ENCODE measurements around the gene BPIFA2. TPM values are rescaled to one million over a fixed set of nuclear protein-coding genes. Genes with fewer than 3 reads are reported as not detected.

BPIFA2 gene
- total RNA-seq, 2 donors from 2014 or later: not detected

GRCh38 chr20:33147299-33147698, 20.7 kb upstream of the BPIFA2 start:
- no peaks in the 10 kb centered on the region for H3K27me3 ChIP-seq
- intact Hi-C loops (cut with DNase I): no loop called here

GRCh38 chr20:33148040-33148439, 19.9 kb upstream of the BPIFA2 start:
- Histone ChIP-seq H3K4me1 (no peaks in the 10 kb centered on the region), H3K9me3 (no peaks in the 10 kb centered on the region), H3K27ac (no peak overlapping the region), H3K4me3 (no peak overlapping the region), H3K36me3 (no peaks in the 10 kb centered on the region), H3K9ac (ENCODE audit: low read depth in 2 of 2, low read length in 2 of 2) (no peak overlapping the region), H3K27me3 (no peaks in the 10 kb centered on the region)
- no peak for DNase-seq
- intact Hi-C loops (cut with DNase I): no loop called here
- TF ChIP-seq CTCF (IDR thresholded peaks at IDR 0.05): no peak

More at GRCh38 chr20:33147299-33147698, 20.7 kb upstream of the BPIFA2 start:
- no peaks in the 10 kb centered on the region for H3K9me3 ChIP-seq
- no peaks in the 10 kb centered on the region for H3K36me3 ChIP-seq
- H3K4me1 ChIP-seq: no peaks in the 10 kb centered on the region
- no peak overlapping the region for H3K4me3 ChIP-seq
- H3K27ac ChIP-seq: no peak overlapping the region
- no peak for TF ChIP-seq CTCF (IDR thresholded peaks at IDR 0.05)
- DNase-seq: no peak
- H3K9ac ChIP-seq (ENCODE audit: low read depth in 2 of 2, low read length in 2 of 2): no peak overlapping the region

- Histone ChIP-seq H3K4me3 (no peak overlapping the region), H3K9ac (ENCODE audit: low read depth in 2 of 2, low read length in 2 of 2) (no peak overlapping the region), H3K27me3 (no peaks in the 10 kb centered on the region), H3K27ac (no peak overlapping the region), H3K36me3 (no peaks in the 10 kb centered on the region), H3K9me3 (no peaks in the 10 kb centered on the region), H3K4me1 (no peaks in the 10 kb centered on the region)
- intact Hi-C loops (cut with DNase I): no loop called here
- no peak for DNase-seq
- no peak for TF ChIP-seq CTCF (IDR thresholded peaks at IDR 0.05)
Observed at GRCh38 chr20:33154252-33154651, 13.7 kb upstream of the BPIFA2 start.

GRCh38 chr20:33158637-33159385, 9.1 kb upstream of the BPIFA2 start:
- Histone ChIP-seq H3K4me3 (no peak overlapping the region), H3K9me3 (no peaks in the 10 kb centered on the region), H3K4me1 (no peaks in the 10 kb centered on the region), H3K27me3 (no peaks in the 10 kb centered on the region), H3K27ac (no peak overlapping the region), H3K36me3 (no peaks in the 10 kb centered on the region), H3K9ac (ENCODE audit: low read depth in 2 of 2, low read length in 2 of 2) (no peak overlapping the region)
- DNase-seq: no peak
- no peak for TF ChIP-seq CTCF (IDR thresholded peaks at IDR 0.05)
- intact Hi-C loops (cut with DNase I): no loop called here

- Histone ChIP-seq H3K9ac (ENCODE audit: low read depth in 2 of 2, low read length in 2 of 2) (no peak overlapping the region), H3K9me3 (no peaks in the 10 kb centered on the region), H3K27ac (no peak overlapping the region), H3K4me1 (no peaks in the 10 kb centered on the region), H3K36me3 (no peaks in the 10 kb centered on the region), H3K4me3 (no peak overlapping the region), H3K27me3 (no peaks in the 10 kb centered on the region)
- no peak for TF ChIP-seq CTCF (IDR thresholded peaks at IDR 0.05)
- DNase-seq: no peak
- intact Hi-C loops (cut with DNase I): no loop called here
Observed at GRCh38 chr20:33159713-33160112, 8.2 kb upstream of the BPIFA2 start.

All from colonic mucosa (tissue), 4 donors.